ENCODE data around the gene PRSS33. TPM values are rescaled to one million over a fixed set of nuclear protein-coding genes. Genes with fewer than 3 reads are reported as not detected.

The PRSS33 gene
- total RNA-seq, 1 experiment from 2014 or later = not detected

DNA sequence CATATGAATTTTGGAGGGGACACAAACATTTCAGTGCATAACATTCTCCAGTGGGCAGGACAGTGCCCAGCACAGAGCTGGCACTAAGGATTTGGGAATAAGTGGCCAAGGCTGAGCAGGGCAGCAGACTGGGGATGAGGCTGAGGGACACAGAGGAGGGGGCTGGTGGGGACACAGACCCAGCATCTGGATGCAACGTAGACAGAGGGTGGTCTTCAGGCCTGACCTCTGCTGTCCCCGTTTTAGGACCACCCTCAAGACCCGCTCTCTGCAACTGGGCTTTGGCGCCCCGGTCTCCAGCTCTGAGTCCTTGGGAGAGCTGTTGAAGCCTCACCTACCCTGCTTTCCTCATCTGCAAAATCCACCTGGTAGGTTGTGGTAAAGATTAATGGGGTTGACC lies 3.3 kb upstream of the PRSS33 start:
- Histone ChIP-seq H3K9me3 (ENCODE audit: control insufficient read depth, low read depth, low read length) (no peaks in the 10 kb centered on the region), H2BK20ac (ENCODE audit: low read depth, low read length, poor library complexity, severe bottlenecking) (no peak overlapping the region), H2BK120ac (ENCODE audit: low read depth, low read length, poor library complexity, severe bottlenecking) (no peak overlapping the region), H2AFZ (ENCODE audit: low read length) (no peak overlapping the region), H3K79me1 (ENCODE audit: insufficient read depth, low read depth, low read length, poor library complexity, severe bottlenecking) (no peaks in the 10 kb centered on the region), H3T11ph (ENCODE audit: low read length) (no peak overlapping the region), H3K4ac (ENCODE audit: low read depth, low read length) (no peak overlapping the region), H3K4me2 (ENCODE audit: insufficient read depth, insufficient read length, low read length) (no peak overlapping the region), H3K14ac (ENCODE audit: insufficient read depth, low read length) (no peak overlapping the region), H3K18ac (ENCODE audit: insufficient read length, low read depth, low read length) (no peak overlapping the region), H3K27me3 (ENCODE audit: insufficient read depth, low read length) (no peaks in the 10 kb centered on the region), H2BK12ac (ENCODE audit: insufficient read length, low read depth, low read length) (no peak overlapping the region), H4K5ac (ENCODE audit: insufficient read length, low read depth, low read length) (no peak overlapping the region), H3K56ac (ENCODE audit: insufficient read length, low read depth, low read length) (no peak overlapping the region), H3K27ac (ENCODE audit: insufficient read length, low read depth, low read length) (no peak overlapping the region), H3K23ac (ENCODE audit: insufficient read length, low read depth, low read length) (no peak overlapping the region), H4K91ac (ENCODE audit: insufficient read length, low read depth, low read length) (no peak overlapping the region), H2AK5ac (ENCODE audit: insufficient read length, low read length) (no peak overlapping the region), H4K20me1 (ENCODE audit: control insufficient read depth, insufficient read depth, insufficient read length) (no peaks in the 10 kb centered on the region), H3K4me1 (ENCODE audit: insufficient read depth, low read length) (no peaks in the 10 kb centered on the region), H2BK15ac (ENCODE audit: low read depth, low read length) (no peak overlapping the region), H3K79me2 (ENCODE audit: insufficient read depth, low read length) (no peaks in the 10 kb centered on the region), H3K9ac (ENCODE audit: extremely low read depth, insufficient read length, low read length) (no peak overlapping the region), H3K23me2 (ENCODE audit: insufficient read length, low read depth, low read length, poor library complexity, severe bottlenecking) (no peaks in the 10 kb centered on the region), H4K8ac (replicated peaks; ENCODE audit: insufficient read length, low read depth, low read length) (no peak overlapping the region), H2BK5ac (ENCODE audit: insufficient read length, low read length) (no peak overlapping the region)
- TF ChIP-seq, protein P1, sequence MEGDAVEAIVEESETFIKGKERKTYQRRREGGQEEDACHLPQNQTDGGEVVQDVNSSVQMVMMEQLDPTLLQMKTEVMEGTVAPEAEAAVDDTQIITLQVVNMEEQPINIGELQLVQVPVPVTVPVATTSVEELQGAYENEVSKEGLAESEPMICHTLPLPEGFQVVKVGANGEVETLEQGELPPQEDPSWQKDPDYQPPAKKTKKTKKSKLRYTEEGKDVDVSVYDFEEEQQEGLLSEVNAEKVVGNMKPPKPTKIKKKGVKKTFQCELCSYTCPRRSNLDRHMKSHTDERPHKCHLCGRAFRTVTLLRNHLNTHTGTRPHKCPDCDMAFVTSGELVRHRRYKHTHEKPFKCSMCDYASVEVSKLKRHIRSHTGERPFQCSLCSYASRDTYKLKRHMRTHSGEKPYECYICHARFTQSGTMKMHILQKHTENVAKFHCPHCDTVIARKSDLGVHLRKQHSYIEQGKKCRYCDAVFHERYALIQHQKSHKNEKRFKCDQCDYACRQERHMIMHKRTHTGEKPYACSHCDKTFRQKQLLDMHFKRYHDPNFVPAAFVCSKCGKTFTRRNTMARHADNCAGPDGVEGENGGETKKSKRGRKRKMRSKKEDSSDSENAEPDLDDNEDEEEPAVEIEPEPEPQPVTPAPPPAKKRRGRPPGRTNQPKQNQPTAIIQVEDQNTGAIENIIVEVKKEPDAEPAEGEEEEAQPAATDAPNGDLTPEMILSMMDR (conservative IDR thresholded peaks at IDR 0.05) = no peak
- H3K9me3 Mint-ChIP-seq = no peaks in the 10 kb centered on the region
- no peak for DNase-seq
- peaks cover 2 to 19% of the 10 kb centered on the region in 2 experiments; a peak in 2 of 4 replicates for H3K4me1 Mint-ChIP-seq
- no peak overlapping the region for H3K27ac Mint-ChIP-seq
- no CpG with 5 or more reads among the region's 5 CpGs for WGBS (ENCODE audit: extremely low coverage, insufficient read length, low lambda C conversion rate)
- H3K36me3 Mint-ChIP-seq (ENCODE audit: insufficient read depth in 1 of 3, low read depth in 3 of 3) = no peaks in the 10 kb centered on the region
- H3K4me3 Mint-ChIP-seq = no peak overlapping the region
- H3K27me3 Mint-ChIP-seq (ENCODE audit: low read depth) = peaks cover 32% of the 10 kb centered on the region
